HFFc6 (cell line): ENCODE data around the gene WDR45B. TPM values are rescaled to one million over a fixed set of nuclear protein-coding genes. Genes with fewer than 3 reads are reported as not detected.

Source experiments
- DNase-seq: peaks from one replicate; pipeline ENCODE4 v3.0.0-alpha.2; 2018
- H3K27ac Mint-ChIP-seq: 2 replicates; pipeline ENCODE4 v1.8.0; 2020; ENCODE audit warnings: mild to moderate bottlenecking, mixed read lengths
- H3K27me3 Mint-ChIP-seq: 2 replicates; pipeline ENCODE4 v1.8.0; 2021; ENCODE audit warnings: mild to moderate bottlenecking, moderate library complexity, mixed read lengths; ENCODE audit not compliant: insufficient read depth
- H3K36me3 Mint-ChIP-seq: 2 replicates; pipeline ENCODE4 v1.8.0; 2021; ENCODE audit warnings: low read depth, mixed read lengths
- H3K4me1 Mint-ChIP-seq: 2 replicates; pipeline ENCODE4 v1.8.0; 2020; ENCODE audit warnings: low read depth, mixed read lengths
- H3K4me3 Mint-ChIP-seq: 2 replicates; pipeline ENCODE4 v1.8.0; 2020; ENCODE audit warnings: mild to moderate bottlenecking, moderate library complexity, mixed read lengths
- H3K9me3 Mint-ChIP-seq: 2 replicates; pipeline ENCODE4 v1.8.0; 2020; ENCODE audit warnings: mild to moderate bottlenecking, mixed read lengths
- total RNA-seq, 6 experiments: library from RNA; stranded (reverse); fragmentation: NEBNext Ultra II Directional; extraction: Animal tissue kit (Norgen Biotek cat#: 25700); gene quantifications; 2 replicates in 1 of 6; 3 replicates in 5 of 6; pipeline ENCODE4 v1.2.3, GENCODE V29; 2021
- TF ChIP-seq, protein P1 (sequence below): fragments of 200-600 bp; sonication (generic); IDR thresholded peaks from 2 replicates; pipeline ENCODE4 v1.5.0; 2021; ENCODE audit warnings: antibody characterized with exemption, mild to moderate bottlenecking

WDR45B gene
- total RNA-seq, 6 experiments from 2014 or later, result 60.6 to 73.5 (median 66.3) TPM

DNA sequence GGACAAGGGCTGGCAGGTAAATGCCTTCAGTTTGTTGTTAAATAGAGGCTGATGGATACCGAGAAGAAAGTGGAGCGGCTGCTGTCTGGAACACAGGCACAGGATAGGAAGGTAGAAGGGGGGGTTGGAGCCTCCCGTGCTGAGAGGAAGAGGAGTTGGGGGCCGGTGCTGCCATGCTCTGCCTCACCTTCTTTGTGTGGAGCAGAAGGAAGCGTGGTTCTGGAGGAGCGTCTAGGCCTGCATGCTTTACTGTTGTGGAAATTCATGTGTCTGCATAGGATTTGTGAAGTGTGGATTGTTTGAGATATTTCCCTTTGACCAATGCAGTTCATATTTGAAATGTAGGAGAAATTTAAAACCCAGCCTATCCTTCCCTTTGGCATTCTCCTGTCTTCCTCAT, 76.4 kb downstream of the WDR45B start:
- peaks cover 30% of the 10 kb centered on the region for H3K36me3 Mint-ChIP-seq
- TF ChIP-seq, protein P1, sequence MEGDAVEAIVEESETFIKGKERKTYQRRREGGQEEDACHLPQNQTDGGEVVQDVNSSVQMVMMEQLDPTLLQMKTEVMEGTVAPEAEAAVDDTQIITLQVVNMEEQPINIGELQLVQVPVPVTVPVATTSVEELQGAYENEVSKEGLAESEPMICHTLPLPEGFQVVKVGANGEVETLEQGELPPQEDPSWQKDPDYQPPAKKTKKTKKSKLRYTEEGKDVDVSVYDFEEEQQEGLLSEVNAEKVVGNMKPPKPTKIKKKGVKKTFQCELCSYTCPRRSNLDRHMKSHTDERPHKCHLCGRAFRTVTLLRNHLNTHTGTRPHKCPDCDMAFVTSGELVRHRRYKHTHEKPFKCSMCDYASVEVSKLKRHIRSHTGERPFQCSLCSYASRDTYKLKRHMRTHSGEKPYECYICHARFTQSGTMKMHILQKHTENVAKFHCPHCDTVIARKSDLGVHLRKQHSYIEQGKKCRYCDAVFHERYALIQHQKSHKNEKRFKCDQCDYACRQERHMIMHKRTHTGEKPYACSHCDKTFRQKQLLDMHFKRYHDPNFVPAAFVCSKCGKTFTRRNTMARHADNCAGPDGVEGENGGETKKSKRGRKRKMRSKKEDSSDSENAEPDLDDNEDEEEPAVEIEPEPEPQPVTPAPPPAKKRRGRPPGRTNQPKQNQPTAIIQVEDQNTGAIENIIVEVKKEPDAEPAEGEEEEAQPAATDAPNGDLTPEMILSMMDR, result no peak
- no peak overlapping the region for H3K4me3 Mint-ChIP-seq
- H3K4me1 Mint-ChIP-seq, result peaks cover 13% of the 10 kb centered on the region
- DNase-seq, result no peak
- H3K27me3 Mint-ChIP-seq, result no peaks in the 10 kb centered on the region; the same call in 1 of the 2 replicates
- no peaks in the 10 kb centered on the region for H3K9me3 Mint-ChIP-seq
- no peak overlapping the region; the same call in 1 of the 2 replicates for H3K27ac Mint-ChIP-seq

DNA sequence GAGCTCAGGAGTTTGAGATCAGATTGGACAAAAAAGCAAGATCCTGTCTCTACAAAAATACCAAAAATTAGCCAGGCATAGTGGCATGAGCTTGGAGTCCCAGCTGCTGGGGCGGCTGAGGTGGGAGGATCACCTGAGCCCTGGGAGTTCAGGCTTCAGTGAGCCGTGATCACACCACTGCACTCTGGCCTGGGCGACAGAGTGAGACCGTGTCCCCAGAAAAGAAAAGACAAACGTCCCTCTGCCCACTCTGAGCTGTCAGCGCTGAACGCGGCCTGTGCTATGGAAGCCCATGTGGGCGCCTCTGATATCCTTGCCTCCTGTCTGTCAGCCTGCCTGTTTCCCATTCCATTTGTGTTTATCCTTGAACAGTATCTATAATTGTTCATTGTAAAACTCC, 78.0 kb downstream of the WDR45B start:
- Mint-ChIP-seq H3K36me3 (peaks cover 30% of the 10 kb centered on the region), H3K27me3 (no peaks in the 10 kb centered on the region; the same call in 1 of the 2 replicates), H3K27ac (no peak overlapping the region)

DNA sequence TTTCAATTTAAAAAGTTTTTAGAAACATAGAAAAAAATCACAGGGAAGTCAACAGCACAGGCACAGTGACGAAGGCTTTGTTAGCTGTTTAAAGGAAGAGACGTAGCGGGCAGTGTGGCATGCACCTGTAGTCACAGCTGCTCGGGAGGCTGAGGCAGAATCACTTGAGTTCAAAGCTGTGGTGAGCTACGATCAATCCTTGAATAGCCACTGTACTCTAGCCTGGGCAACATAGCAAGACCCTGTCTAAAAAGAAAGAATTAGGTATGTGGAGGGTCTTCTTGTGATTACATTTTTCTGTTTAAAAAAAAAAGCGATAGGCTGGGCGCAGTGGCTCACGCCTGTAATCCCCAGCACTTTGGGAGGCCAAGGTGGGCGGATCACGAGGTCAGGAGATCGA, 78.6 kb downstream of the WDR45B start:
- Mint-ChIP-seq H3K4me3 (no peak overlapping the region), H3K27ac (no peak overlapping the region), H3K36me3 (peaks cover 29% of the 10 kb centered on the region), H3K27me3 (no peaks in the 10 kb centered on the region; the same call in 1 of the 2 replicates), H3K4me1 (peaks cover 20% of the 10 kb centered on the region), H3K9me3 (no peaks in the 10 kb centered on the region)
- DNase-seq, result no peak
- TF ChIP-seq, protein P1, result no peak

More for the DNA sequence above, 78.0 kb downstream of the WDR45B start:
- TF ChIP-seq, protein P1, result no peak
- Mint-ChIP-seq H3K9me3 (no peaks in the 10 kb centered on the region), H3K4me3 (no peak overlapping the region), H3K4me1 (peaks cover 18% of the 10 kb centered on the region)
- no peak for DNase-seq

DNA sequence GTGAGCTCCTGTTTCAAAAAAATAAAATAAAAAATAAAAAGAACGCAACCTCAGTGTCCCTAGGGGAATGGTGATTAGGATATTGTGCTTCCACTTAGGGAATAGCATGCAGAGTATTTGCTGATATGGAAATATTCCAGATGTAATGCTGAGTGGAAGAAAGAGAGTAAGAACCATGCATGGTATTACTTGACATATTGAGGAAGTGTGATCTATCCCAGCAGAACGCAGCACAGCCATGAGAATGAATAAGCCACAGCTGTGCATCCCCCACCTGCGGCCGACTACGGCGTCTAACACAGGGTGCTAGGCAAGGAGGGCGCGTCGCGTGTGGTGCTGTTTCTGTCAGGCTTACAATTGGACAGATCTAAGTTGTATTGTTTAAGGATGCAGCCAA, 79.2 kb downstream of the WDR45B start:
- Mint-ChIP-seq H3K27ac (no peak overlapping the region), H3K36me3 (peaks cover 29% of the 10 kb centered on the region), H3K27me3 (no peaks in the 10 kb centered on the region; the same call in 1 of the 2 replicates), H3K9me3 (no peaks in the 10 kb centered on the region), H3K4me3 (no peak overlapping the region), H3K4me1 (peaks cover 20% of the 10 kb centered on the region)
- TF ChIP-seq, protein P1, result no peak
- no peak for DNase-seq

DNA sequence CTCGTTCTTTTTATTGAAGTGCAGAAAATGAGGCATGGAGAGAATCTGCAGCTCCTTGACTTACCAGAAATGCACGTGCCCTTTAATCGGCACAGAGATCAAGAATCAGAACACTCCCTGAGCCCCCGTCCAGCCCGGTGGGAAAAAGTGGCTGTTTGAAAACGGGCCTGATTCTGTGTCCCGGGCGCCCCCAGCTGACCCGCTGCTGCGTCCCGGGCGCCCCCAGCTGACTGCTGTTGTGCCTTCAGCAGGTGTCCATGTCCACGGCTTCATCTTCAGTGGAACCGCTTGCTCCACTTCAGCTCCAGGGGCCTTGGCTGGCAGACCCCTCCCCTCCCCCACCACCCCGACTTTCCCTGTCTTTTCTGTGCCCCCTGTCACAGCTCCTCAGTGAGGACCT, 81.0 kb downstream of the WDR45B start:
- H3K4me1 Mint-ChIP-seq, result peaks cover 20% of the 10 kb centered on the region
- H3K27me3 Mint-ChIP-seq, result no peaks in the 10 kb centered on the region; the same call in 1 of the 2 replicates
- H3K36me3 Mint-ChIP-seq, result peaks cover 25% of the 10 kb centered on the region
- H3K4me3 Mint-ChIP-seq, result no peak overlapping the region
- TF ChIP-seq, protein P1, result no peak
- DNase-seq, result no peak
- H3K9me3 Mint-ChIP-seq, result no peaks in the 10 kb centered on the region
- no peak overlapping the region for H3K27ac Mint-ChIP-seq
